NOMO-1 treated with DMSO at 0.1 percent for 48 hours (cell line): Measurements from ENCODE around the gene PKP4.

Experiments
- DNase-seq: peaks from one replicate; lab custom pipeline; 2025; ENCODE audit not compliant: unreplicated experiment; lab: John Stamatoyannopoulos, UW

The PKP4 gene

DNA sequence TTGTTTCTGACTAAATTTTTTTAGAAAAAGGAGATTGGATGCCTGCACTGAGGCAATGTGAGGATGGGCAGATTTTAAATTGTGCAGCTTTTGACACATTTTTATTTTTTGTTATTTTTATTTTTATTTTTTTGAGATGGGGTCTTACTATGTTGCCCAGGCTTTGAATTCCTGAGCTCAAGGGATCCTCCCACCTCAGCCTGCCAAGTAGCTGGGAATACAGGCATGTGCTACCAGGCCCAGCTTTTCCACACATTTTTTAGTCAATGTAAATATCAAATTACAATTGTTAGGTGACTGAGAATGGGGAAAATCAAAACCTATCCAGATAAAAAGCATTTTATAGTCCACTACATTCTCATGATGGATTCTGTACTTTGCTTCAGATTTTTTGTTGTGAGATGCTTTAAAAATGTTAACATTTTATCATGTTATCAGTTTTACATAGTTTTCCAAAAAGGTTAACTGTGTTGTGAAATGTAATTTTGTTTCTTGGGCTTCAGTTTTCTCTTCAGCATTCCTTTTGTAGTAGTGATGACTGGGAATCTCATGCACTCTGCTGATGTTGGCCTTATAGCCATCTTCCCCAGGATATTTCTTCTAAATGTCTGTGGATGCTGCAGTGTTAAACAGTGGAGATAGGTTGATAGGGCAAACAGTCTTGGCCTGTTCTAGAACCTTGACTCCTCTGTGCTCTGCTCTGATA, 41.4 kb downstream of the PKP4 start:
- DNase-seq: no peak

DNA sequence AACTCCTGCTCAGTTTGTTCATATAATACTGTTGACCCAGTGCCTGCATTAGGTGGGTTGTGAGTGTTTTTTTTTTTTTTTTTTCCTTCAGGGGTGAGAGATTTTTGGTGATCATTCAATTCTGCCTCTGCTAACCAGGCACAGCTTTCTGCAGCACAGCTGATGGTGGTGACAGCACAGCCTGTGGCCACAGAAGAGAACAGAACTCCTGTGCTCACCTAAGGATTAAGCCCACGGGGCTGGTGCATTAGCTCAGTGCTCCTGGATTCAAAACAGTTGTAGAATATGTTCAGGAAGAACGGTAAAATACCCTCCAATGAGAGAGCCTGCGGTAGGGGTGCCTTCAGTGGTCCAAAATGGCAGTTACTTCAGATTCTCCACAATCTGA, 42.0 kb downstream of the PKP4 start:
- no peak for DNase-seq

DNA sequence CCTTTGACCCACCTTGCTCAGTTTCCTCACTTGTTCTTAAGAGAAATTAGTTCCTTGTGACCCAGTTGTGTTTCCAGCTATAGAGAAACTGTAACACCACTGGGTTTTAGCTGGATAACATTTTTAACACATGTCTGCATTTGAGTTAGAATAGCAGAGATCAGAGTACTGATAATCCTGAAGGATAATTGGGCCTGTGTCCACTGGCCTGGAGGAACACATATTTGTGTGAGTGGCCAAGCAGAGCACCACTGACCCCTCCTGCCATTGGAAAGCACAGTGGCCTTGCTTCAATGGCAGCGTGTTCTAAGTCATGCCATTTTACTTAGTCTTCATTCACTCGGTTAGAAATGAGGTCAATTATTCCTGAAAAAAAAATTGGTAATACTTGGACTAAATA, 42.6 kb downstream of the PKP4 start:
- DNase-seq: no peak

DNA sequence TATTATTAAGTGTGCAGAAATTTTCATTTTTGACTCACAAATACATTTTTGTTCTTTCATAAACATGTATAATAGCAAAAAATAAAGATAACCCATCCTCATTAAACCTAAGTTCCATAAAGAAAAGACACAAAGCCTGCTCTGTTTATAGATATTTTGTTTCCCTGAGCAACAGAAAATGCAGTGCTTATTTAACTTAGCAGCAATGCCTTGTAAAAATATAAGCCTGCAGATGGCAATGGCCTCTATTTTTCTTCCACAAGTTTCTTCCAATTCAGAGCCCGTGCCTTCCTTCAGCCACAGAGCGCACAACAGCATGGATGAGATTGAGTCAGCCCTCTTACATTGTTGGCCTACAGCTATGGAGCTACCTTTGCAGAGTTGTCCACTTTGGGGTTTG, 43.6 kb downstream of the PKP4 start:
- no peak for DNase-seq

DNA sequence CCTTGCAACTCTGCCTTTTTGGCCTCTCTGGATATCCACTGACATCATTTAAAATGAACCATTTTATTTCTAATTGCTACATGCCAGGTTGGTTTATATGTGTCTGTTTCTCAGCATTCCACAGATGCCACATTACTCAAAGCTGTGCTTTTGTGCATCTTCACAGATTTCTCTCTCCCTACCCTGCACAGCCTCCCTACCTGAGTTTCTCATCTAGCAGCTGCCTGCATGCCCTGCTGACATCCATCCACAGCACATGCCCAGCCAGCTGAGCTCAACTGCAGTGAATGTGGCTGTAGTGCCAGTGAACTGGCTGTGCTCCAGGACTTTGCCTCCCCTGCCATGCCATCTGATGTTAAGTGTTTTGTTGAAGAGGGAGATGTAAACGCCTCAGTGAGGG, 44.5 kb downstream of the PKP4 start:
- DNase-seq: no peak

DNA sequence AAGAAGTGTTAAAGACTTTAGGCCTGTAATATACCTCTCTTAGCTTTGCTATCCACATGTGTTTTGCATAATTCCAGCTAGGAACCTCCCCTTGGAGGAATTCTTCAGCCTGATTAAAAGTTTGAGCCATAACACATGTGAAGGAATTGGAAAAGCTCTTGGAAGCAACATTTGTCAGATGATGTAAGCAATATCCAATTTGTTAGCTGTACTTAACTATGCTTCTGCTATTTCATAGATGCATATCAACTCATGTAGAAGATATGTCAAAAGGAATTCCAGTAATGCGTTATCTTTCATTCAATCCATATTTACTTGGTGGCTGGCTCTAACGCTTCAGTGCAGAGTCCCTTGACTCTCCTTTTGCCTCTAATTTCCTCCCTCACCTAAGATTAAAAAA, 46.2 kb downstream of the PKP4 start:
- DNase-seq: no peak

DNA sequence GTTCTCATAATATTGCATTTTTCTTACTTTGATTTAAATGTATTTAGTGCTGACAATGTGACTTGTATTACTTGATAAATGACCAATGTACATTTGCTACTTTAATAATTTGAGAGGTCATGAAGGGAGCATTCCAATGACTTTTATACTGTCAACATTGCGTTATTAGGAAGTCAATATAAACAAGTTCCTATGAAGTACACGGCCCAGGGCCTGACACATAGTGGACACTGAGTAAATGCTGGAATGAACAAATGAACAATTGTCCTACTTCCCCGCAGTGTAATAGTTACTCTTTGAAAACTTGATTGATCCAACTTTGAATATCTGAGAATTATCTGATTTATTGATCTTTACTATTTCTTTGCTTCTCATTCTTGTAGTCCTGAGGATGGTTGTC, 47.3 kb downstream of the PKP4 start:
- DNase-seq: no peak

DNA sequence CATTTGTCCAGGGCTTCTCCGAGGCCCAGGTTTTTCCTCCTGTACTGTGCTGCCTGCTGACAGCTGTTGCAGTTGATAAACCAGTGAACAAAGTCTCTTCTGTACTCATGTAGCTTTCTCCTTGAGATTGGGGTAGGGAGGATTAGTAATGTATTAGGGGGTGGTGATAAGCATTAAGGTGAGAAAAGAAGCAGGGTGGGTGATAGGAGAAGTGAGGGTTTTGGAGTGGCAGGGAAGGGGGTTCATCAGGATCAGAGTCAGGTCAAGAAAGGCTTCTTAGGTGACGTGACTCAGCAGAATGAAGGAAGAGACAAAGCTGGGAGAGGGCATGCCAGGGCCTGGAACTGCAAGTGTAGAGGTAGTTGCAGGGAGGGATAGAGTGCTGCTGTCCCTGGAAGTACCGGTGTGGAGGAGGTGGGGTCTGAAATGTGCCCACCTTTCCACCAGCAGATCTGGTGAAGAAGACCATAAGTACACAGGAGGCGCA, 48.7 kb downstream of the PKP4 start:
- DNase-seq: no peak

DNA sequence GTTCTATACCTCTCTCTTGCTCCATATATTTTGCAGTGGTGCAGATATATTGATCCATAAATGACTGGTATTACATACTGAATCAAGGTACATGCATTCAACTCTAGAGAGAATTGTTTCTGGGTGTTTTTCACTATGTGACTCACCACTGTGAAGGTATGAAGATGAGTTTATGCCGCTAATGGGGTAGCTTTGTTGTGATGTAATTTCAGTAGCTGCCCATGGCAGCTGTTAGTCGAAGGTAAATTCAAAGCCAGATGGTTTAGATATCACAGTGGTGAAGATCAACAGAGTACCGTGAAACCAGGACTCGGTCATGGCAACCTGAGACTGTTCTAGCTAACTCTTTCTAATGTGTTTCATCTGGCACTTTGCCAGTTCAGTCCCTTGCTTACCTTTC, 50.4 kb downstream of the PKP4 start:
- DNase-seq: no peak

DNA sequence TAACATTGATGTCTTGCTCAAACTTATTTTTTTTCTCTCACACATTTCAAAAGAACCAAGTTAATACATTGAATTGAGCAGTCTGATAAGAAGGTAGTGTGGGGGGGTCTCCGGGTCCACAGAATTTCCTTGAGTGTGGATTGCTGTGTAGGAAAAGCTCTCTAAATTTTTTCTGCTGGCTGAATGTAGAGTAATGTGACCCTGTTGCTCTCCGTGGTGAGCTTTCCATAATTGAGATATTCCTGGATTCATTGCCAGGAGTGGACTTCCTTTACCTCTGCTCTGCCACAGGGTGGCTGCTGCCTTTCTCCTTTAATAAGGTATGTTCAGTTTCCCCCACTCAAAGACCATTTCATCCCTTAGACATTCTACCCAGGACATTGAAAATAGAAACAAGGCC, 50.9 kb downstream of the PKP4 start:
- DNase-seq: no peak

DNA sequence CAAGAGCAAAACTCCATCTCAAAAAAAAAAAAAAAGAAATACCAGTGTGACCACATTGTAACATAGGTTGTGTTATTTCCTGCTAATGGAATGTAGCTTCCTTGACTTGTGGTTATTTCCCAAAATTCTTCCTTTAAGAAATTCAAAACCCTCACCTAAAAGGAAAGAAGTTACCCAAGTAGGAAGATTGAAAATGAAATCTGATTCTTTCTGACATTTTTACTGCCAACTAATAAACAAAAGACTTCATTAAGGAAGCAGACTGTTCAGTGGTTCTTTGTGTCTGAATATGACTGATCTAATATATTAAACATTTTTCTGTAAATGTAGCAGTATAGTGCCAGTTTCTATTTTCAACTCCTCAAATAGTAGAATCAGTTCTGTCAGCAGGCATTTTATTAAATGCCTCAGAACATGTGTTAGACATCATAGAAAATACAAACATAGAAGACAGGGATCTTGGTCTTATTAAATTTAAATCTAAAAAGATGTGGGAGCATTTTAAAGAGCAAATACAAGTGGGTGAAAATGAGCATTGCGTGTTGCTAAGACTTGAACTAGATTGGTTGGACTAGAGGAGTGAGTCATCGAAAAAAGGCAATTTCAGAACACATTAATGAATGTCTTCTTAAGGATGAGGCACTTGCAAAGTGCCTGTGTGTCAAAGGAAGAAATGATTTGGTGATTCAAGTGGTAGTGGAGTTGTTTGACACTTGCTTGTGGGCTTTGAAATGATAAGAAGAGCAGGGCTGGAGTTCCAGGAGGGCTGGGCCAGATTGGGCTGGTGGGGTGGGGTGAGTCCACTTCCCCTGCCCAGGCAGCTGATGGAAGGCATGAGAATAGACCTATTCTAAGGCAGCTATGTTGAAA, 53.4 kb downstream of the PKP4 start:
- no peak for DNase-seq

DNA sequence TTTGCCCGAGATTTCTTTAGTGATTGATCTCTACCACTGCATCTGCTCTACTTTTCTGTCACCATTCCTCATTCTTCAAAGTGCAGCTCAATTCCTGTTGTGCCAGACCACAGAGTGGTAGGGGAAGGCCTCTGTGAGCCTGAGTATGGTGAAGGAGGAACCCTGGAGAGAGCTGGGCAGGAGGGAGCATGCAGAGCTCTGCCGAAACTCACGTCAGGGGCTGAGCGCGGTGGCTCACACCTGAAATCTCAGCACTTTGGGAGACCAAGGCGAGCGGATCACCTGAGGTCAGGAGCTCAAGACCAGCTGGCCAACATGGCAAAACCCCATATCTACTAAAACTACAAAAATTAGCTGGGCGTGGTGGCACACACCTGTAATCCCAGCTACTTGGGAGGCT, 54.1 kb downstream of the PKP4 start:
- DNase-seq: no peak

DNA sequence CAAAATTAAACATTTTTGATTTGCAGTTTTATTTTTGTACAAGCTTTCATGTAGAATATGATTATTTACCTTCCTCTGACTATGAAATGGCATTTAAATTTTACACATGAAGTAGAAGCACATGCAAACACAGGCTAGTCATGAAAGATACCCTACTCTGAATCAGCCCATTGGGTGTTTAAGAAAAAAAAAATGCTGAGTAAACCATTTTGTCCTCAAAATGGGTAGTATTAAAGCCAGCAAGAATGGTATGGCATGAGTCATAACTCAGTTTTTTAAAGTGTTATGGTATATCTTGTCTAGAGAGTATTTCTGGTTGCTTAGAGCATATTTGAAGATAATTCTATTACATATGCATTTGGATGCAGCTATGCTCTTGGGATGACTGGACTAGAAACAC, 55.0 kb downstream of the PKP4 start:
- DNase-seq: no peak

DNA sequence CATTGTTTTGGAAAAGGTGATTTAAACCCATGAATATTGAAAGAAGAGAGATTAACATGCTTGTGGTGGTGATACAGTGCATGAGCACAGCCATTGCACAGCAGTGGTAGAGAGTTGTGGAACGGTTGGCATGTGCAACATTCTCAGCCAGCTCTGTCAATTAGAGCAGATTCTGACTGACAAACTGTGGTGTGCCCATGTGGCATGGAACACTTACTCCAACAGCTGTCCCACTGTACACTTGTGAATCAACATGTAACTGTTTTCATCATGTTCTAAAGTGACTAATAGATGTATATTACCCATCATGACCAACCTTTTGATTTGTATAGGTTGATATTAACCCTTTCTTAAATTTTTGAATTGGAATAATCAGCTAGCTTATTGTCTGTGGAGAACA, 55.6 kb downstream of the PKP4 start:
- DNase-seq: no peak

DNA sequence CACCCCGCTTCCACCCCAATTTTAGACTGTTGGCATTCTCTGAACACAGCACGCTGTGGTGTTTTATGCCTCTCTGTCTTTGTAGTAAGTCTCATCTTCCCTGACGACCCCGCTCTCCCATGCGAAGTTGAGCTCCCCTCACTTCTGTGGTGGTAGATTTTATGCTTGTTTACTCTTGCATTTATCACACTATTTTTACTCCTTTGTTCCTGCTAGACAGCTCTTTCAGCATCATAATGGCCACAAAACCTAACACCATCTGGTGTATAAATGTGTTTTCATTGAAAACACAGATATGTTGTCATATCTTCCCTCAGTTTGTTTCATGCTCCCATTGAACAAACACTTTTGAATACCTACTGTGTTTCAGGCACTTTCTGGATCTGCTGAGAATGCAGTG, 57.1 kb downstream of the PKP4 start:
- no peak for DNase-seq

DNA sequence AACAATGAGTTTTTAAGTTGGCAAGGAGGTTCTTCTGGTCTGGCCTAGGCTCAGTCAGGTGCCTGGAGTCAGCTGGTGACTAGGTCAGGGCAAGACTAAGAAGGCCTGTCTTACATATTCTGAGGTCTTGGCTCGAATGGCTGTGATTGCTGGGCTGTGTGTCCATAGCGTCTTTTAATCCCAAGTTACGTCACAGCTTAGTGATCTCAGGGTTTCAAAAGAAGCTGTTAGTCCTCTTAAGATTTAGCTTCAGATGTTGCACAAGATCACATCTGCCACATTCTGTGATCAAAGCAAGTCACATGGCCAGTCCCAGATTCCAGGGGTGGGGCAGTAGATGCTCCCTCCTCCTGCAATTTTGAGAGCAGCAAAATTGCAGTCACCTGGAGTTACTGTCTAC, 61.3 kb downstream of the PKP4 start:
- peak; percentile 47 for DNase-seq

DNA sequence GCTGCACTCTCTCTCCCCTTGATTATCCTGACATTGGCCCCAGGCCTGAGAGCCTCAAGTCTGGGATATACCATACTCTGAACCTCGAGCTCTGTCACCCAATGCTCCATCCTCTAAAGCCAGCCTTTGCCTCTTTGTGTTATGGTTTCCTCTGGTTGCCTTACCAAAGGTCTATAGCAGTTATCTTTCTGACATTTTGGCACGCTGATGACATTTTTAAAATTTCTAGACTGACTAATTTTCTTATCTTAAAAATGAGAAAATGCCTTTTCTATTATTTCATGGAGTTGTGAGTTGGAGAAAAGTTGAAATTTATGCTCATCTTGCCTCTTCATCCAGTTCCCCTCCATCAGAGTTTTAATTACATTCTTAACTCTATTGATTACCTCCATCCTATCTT, 62.7 kb downstream of the PKP4 start:
- no peak for DNase-seq

DNA sequence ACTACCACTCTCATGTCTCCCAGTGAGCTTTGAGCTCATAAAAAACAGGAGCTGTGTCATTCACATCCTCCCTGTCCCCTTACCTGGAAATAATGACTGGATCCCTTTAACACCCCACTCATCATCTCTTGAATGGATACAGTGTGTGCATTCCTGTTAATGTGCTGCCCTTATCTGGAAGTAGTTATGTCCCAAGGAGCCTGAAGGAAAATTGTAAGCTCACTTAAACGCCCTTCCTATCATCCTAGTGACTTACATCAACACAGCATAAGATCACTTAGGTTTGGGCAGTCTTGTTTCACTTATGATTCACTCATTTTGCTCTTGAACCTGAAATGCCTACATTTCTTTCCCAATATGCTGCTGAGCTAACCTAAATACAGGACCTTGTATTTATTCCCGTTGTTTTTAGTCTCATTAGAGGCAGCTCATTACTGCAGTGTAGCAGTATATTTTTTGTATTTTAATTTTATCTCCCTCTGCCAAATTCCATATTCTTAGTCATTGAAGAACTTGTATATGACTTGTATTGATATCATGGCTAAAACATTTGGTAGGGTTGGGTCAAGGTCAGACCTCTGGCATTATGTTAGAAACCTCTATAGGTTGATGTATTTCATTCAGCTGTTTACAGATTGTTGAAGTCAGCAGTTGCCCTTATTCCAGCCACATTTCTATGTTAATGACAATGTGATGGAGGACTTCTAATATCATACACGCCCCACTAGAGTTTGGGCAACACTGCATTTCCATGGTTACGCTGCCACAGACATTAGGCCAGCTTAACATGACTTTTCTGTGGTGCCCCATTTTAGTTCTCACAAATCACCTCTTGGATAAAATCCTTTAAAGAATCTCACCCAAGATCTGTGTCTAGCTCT, 72.9 kb downstream of the PKP4 start:
- DNase-seq: no peak

DNA sequence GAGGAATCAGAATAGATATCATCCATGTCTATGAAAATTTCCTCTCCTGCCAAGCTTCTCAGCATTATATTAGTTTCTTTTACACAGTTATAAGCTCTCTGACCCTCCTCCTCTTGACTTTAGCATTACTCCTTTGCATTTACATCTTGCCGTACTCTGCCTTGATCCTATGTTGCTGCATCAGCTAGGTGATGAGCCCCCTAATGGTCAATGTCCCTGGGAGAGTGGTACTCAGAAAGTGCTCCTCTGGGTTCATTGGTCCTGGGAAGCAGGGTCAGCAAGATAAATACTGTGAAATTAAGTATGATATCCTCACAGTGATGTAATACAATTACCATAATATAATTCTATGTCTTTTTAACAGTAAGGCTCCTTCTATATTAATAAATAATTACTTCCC, 74.1 kb downstream of the PKP4 start:
- DNase-seq: no peak

DNA sequence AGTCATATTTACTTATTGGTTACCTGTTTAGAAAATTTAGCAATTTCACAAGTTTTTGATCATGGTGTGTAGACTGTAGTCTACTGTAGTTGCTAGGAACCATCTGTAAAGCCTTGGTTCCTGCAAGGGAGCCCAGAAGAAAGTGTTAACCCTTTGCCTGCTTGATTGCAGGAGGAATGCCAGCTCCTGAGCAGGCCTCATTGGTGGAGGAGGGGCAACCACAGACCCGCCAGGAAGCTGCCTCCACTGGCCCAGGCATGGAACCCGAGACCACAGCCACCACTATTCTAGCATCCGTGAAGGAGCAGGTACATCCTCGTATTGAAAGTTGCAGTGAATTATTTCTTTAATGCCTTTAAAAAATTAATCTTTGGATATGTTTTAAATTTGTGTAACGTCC, 76.3 kb downstream of the PKP4 start:
- no peak for DNase-seq

DNA sequence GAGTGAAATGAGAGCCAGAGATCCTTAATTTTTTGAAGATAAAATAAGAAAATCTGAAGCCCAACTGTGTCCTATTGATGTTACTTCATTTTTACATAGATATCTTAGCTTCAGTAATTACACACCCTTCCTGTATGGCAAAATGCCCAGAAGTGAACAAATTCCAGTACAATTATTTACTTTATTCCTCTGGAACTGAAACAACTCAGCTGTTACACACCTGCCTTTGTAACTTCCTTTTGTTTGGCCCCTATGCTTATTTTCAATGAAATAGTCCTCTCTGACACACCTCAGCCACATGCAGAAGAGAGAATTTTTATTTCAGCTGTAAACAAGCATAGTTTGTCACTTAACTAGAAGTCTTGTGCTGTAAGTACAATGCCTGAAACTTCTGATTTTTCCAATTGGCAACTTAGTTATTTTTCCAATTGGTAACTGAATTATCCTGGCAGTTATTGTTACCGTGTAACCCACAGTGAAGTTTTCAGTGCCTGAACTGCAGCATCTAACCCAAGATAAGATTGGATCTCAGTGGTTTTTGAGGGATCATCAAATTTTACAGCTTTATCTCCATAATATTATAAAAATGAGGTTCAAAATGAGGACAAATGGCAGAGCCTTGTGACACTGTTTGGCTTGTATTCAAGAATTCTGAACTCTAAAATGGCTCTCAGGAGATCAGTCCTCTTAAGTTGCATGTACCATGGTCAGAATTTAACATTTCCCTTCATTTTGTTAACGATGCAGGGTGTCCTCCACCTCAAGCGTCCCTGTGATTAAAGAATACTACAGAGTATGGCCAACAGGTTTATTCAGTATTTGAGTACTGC, 82.6 kb downstream of the PKP4 start:
- DNase-seq: peak; percentile 4
